Ascending aorta (tissue), 2 donors: ENCODE measurements around the gene KCNJ9. TPM values are rescaled to one million over a fixed set of nuclear protein-coding genes. Genes with fewer than 3 reads are reported as not detected.
"Not testable (repeated sequence)": the region's sequence is repeated elsewhere in the genome, so short reads cannot be mapped to it uniquely, and the experiment has no call there.

ENCODE experiments used
- DNase-seq, 2 donors: peaks; one replicate each; pipeline ENCODE4 v3.0.0-alpha.2; 2019; ENCODE audit warnings: low spot score in 2 of 2
- H3K27ac ChIP-seq, 2 donors: fragments of 200-600 bp; sonication (generic); one replicate each; pipeline ENCODE4 v1.5.1; 2016 to 2017; ENCODE audit warnings: mild to moderate bottlenecking in 1 of 2
- H3K27me3 ChIP-seq: fragments of 200-600 bp; sonication (generic); one replicate; pipeline ENCODE4 v1.5.1; 2017
- H3K36me3 ChIP-seq, 2 donors: fragments of 200-600 bp; sonication (generic); one replicate each; pipeline ENCODE4 v1.5.1; 2016
- H3K4me1 ChIP-seq, 2 donors: fragments of 200-600 bp; sonication (generic); one replicate each; pipeline ENCODE4 v1.5.1; 2016 to 2017; ENCODE audit warnings: mild to moderate bottlenecking in 1 of 2
- H3K4me3 ChIP-seq, 2 donors: fragments of 200-600 bp; sonication (generic); one replicate each; pipeline ENCODE4 v1.5.1; 2016 to 2017; ENCODE audit warnings: mild to moderate bottlenecking in 1 of 2
- H3K9me3 ChIP-seq, 2 donors: fragments of 200-600 bp; sonication (generic); one replicate each; pipeline ENCODE4 v1.5.1; 2016
- CTCF ChIP-seq, 3 experiments: fragments of 200-600 bp in 2 of 3; fragments of 450-650 bp in 1 of 3; sonication (generic) in 2 of 3; IDR thresholded peaks; one replicate each; pipeline ENCODE4 v1.5.1; 2016 to 2019; ENCODE audit warnings: antibody characterized with exemption in 3 of 3, mild to moderate bottlenecking in 1 of 3, moderate library complexity in 1 of 3
- intact Hi-C: fragments of 100-400 bp; cut with DNase I; formaldehyde crosslinking; loops from one replicate; pipeline ENCODE4 v1.15.1; 2023
- total RNA-seq: library from RNA; depleted of rRNA; stranded (reverse); fragments of >200 nt; gene quantifications from one replicate; pipeline ENCODE4 v1.1.0, GENCODE V29; 2016

Gene KCNJ9
- total RNA-seq, 1 donor from 2014 or later = 1.2 TPM

GRCh38 chr1:160125746-160126145 is 44.4 kb downstream of the KCNJ9 start:
- Histone ChIP-seq H3K27ac (peak overlapping the region; percentile 36 to 77), H3K36me3 (peaks cover 40 to 85% of the 10 kb centered on the region in 2 donors), H3K4me1 (peaks cover 0 to 18% of the 10 kb centered on the region in 2 donors), H3K27me3 (no peaks in the 10 kb centered on the region), H3K4me3 (no peak overlapping the region), H3K9me3 (no peaks in the 10 kb centered on the region)
- no peak for DNase-seq
- intact Hi-C loops = no loop called here
- no peak for TF ChIP-seq CTCF (IDR thresholded peaks at IDR 0.05)

- H3K27me3 ChIP-seq, H3K4me3 ChIP-seq, DNase-seq, H3K27ac ChIP-seq, intact Hi-C loops, H3K9me3 ChIP-seq: not testable (repeated sequence)
- H3K4me1 ChIP-seq = peaks cover 2 to 24% of the 10 kb centered on the region in 2 donors
- H3K36me3 ChIP-seq = peaks cover 38 to 85% of the 10 kb centered on the region in 2 donors
Observed at GRCh38 chr1:160126342-160126741, 45.0 kb downstream of the KCNJ9 start.

GRCh38 chr1:160127381-160127780 is 46.0 kb downstream of the KCNJ9 start:
- DNase-seq = no peak
- TF ChIP-seq CTCF (IDR thresholded peaks at IDR 0.05) = no peak
- Histone ChIP-seq H3K4me3 (no peak overlapping the region), H3K4me1 (peaks cover 6 to 32% of the 10 kb centered on the region in 2 donors), H3K36me3 (peaks cover 32 to 79% of the 10 kb centered on the region in 2 donors), H3K9me3 (no peaks in the 10 kb centered on the region), H3K27ac (peak overlapping the region; percentile 10 to 58), H3K27me3 (no peaks in the 10 kb centered on the region)
- intact Hi-C loops = no loop called here

GRCh38 chr1:160127865-160128523 is 46.7 kb downstream of the KCNJ9 start:
- no peaks in the 10 kb centered on the region for H3K9me3 ChIP-seq
- H3K36me3 ChIP-seq = peaks cover 31 to 74% of the 10 kb centered on the region in 2 donors
- TF ChIP-seq CTCF (IDR thresholded peaks at IDR 0.05) = no peak
- H3K4me1 ChIP-seq = peaks cover 10 to 36% of the 10 kb centered on the region in 2 donors
- no peak for DNase-seq
- no peaks in the 10 kb centered on the region for H3K27me3 ChIP-seq
- intact Hi-C loops = no loop called here
- H3K27ac ChIP-seq = peak overlapping the region; percentile 58 to 86
- no peak overlapping the region for H3K4me3 ChIP-seq

GRCh38 chr1:160128636-160129035 is 47.3 kb downstream of the KCNJ9 start:
- no peaks in the 10 kb centered on the region for H3K9me3 ChIP-seq
- H3K36me3 ChIP-seq = peaks cover 27 to 68% of the 10 kb centered on the region in 2 donors
- peaks cover 10 to 36% of the 10 kb centered on the region in 2 donors for H3K4me1 ChIP-seq
- no peak overlapping the region for H3K4me3 ChIP-seq
- no peaks in the 10 kb centered on the region for H3K27me3 ChIP-seq
- TF ChIP-seq CTCF (IDR thresholded peaks at IDR 0.05) = no peak
- intact Hi-C loops = no loop called here
- H3K27ac ChIP-seq = peak overlapping the region; percentile 58 to 86
- no peak for DNase-seq

GRCh38 chr1:160129046-160129445 is 47.7 kb downstream of the KCNJ9 start:
- H3K27me3 ChIP-seq = no peaks in the 10 kb centered on the region
- H3K36me3 ChIP-seq = peaks cover 27 to 65% of the 10 kb centered on the region in 2 donors
- H3K4me3 ChIP-seq = no peak overlapping the region
- TF ChIP-seq CTCF (IDR thresholded peaks at IDR 0.05) = no peak
- H3K4me1 ChIP-seq = peaks cover 10 to 34% of the 10 kb centered on the region in 2 donors
- intact Hi-C loops = no loop called here
- DNase-seq = no peak
- peak overlapping the region; percentile 58 to 86 for H3K27ac ChIP-seq
- no peaks in the 10 kb centered on the region for H3K9me3 ChIP-seq
